ENCODE measurements around the gene GLCCI1.

GLCCI1 gene

GRCh38 chr7:7968544-7969305 lies at the start of gene GLCCI1:
GLCCI1 (plus strand) TSS chr7:7968796; CDS start chr7:7969351, 555 bp downstream.
- Histone ChIP-seq H3K27ac (peak within 1 kb of the TSS; percentile 62 to 94 (median 87)), H3K4me1 (peaks cover 26 to 46% (median 36%) of the 10 kb centered on the region in 10 experiments), H4K20me1 (peaks cover 0 to 19% (median 0%) of the 10 kb centered on the region in 11 experiments; a peak in 4 of 22 replicates), H3K36me3 (no peaks in the 10 kb centered on the region), H3K4me3 (peak within 1 kb of the TSS; percentile 76 to 98 (median 92)), H3K4me2 (peak within 1 kb of the TSS; percentile 75 to 93 (median 91)), H3K27me3 (no peaks in the 10 kb centered on the region), H3K9me3 (replicated peaks in 1 of 11) (no peaks in the 10 kb centered on the region), H3K9ac (peak within 1 kb of the TSS; percentile 83 to 94 (median 89))
- no peak for TF ChIP-seq Cebpa-rat (IDR thresholded peaks at IDR 0.05)

- Histone ChIP-seq H4K20me1 (no peaks in the 10 kb centered on the region), H3K4me2 (no peak overlapping the region), H3K4me1 (no peaks in the 10 kb centered on the region; a peak in 1 of 20 replicates), H3K9me3 (replicated peaks in 1 of 11) (no peaks in the 10 kb centered on the region), H3K27ac (no peak overlapping the region), H3K27me3 (no peaks in the 10 kb centered on the region), H3K36me3 (no peaks in the 10 kb centered on the region), H3K9ac (no peak overlapping the region), H3K4me3 (no peak overlapping the region)
- no peak for TF ChIP-seq Cebpa-rat (IDR thresholded peaks at IDR 0.05)
Measured at GRCh38 chr7:7919449-7919945, 49.1 kb upstream of the GLCCI1 start.

DNA sequence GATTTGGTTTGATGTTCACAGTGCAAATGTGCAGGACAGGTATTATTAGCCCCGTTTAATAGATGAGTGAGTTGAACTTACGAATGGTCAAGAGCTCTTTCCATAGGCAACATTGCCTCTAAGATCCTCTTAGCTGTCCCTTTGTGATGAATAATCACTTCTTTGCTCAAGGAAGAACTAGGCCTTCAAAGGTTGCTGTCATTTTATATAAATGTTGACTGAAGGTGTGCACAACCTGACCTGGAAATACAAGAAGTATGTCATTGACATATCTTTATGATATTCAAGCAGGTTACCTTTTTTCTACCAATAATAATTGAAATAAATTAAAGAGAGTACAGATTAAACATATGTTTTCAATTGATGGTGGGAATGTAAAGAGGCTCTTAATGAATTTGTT lies 48.5 kb upstream of the GLCCI1 start:
- Histone ChIP-seq H3K4me1 (no peaks in the 10 kb centered on the region; a peak in 1 of 20 replicates), H3K36me3 (no peaks in the 10 kb centered on the region), H3K9me3 (replicated peaks in 1 of 11) (no peaks in the 10 kb centered on the region), H3K27ac (no peak overlapping the region), H4K20me1 (no peaks in the 10 kb centered on the region), H3K9ac (no peak overlapping the region), H3K4me3 (no peak overlapping the region), H3K4me2 (no peak overlapping the region), H3K27me3 (no peaks in the 10 kb centered on the region)
- TF ChIP-seq Cebpa-rat (IDR thresholded peaks at IDR 0.05): no peak

- Histone ChIP-seq H3K27me3 (no peaks in the 10 kb centered on the region), H3K4me2 (no peak overlapping the region), H4K20me1 (no peaks in the 10 kb centered on the region), H3K27ac (no peak overlapping the region), H3K9ac (no peak overlapping the region), H3K4me3 (no peak overlapping the region), H3K4me1 (no peaks in the 10 kb centered on the region; a peak in 1 of 20 replicates), H3K36me3 (no peaks in the 10 kb centered on the region), H3K9me3 (replicated peaks in 1 of 11) (no peaks in the 10 kb centered on the region)
- TF ChIP-seq Cebpa-rat (IDR thresholded peaks at IDR 0.05): no peak
Measured at GRCh38 chr7:7920481-7920880, 48.1 kb upstream of the GLCCI1 start.

GRCh38 chr7:7921830-7922229 lies 46.8 kb upstream of the GLCCI1 start:
- H3K4me1 ChIP-seq: no peaks in the 10 kb centered on the region; a peak in 1 of 20 replicates
- no peak for TF ChIP-seq Cebpa-rat (IDR thresholded peaks at IDR 0.05)
- H3K36me3 ChIP-seq: no peaks in the 10 kb centered on the region
- no peak overlapping the region for H3K4me3 ChIP-seq
- no peaks in the 10 kb centered on the region for H3K9me3 ChIP-seq (replicated peaks in 1 of 11)
- no peak overlapping the region for H3K27ac ChIP-seq
- H3K4me2 ChIP-seq: no peak overlapping the region
- no peaks in the 10 kb centered on the region for H4K20me1 ChIP-seq
- no peaks in the 10 kb centered on the region for H3K27me3 ChIP-seq
- H3K9ac ChIP-seq: no peak overlapping the region

DNA sequence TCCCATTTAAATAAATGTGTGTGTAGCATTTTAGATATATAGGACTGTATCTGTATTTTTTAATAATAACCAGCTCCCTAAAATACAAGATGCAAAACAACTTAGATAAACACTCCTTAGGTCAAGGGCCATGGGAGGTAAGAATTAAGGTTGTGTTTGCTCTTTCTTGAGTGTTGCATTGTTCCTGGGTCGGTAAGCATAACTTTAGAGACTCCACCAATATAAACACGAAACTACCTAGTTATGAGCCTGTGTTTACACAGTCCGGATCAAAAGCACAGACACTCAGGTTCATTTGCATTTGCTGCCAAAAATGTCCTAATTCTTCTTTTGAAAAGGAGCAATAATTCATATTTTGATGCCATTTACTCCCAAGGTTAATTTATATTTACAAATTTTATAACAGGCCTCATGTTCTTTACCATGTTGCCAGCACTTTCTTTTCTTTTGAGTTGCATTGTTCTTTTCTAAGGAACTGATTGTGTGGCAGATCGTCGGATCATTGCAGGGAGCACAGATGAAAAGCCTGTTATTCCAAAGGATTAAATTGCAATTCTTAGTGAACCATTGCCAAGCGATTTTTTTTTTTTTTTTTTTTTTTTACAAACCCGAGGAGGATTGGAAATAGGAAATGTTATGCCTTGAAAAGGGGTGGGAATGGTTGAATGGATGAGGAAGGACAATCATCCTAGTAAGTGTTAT lies 45.8 kb upstream of the GLCCI1 start:
- Histone ChIP-seq H4K20me1 (no peaks in the 10 kb centered on the region), H3K27me3 (no peaks in the 10 kb centered on the region), H3K4me1 (no peaks in the 10 kb centered on the region; a peak in 1 of 20 replicates), H3K9ac (no peak overlapping the region), H3K4me3 (no peak overlapping the region), H3K36me3 (no peaks in the 10 kb centered on the region), H3K4me2 (no peak overlapping the region), H3K9me3 (replicated peaks in 1 of 11) (no peaks in the 10 kb centered on the region), H3K27ac (no peak overlapping the region)
- TF ChIP-seq Cebpa-rat (IDR thresholded peaks at IDR 0.05): no peak

DNA sequence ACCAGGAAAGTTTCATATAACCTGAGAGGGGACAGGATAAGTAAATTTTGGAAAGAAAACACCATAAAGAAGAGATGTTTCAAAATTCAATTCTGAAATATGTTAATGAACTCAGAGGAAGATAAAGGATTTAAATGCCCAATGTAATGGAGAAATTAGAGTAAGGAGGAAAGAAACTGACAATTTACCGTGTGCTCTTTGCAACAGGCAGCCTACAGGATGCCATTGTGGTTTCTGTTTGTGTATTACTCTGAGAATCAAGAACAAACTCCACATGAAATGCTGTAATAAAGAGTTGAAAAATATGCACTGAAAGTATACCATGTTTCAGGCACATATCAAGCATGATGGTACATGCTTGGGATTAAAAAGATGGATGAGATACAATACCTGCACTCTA lies 44.8 kb upstream of the GLCCI1 start:
- no peak for TF ChIP-seq Cebpa-rat (IDR thresholded peaks at IDR 0.05)
- Histone ChIP-seq H3K9ac (no peak overlapping the region), H3K4me1 (no peaks in the 10 kb centered on the region; a peak in 1 of 20 replicates), H3K4me3 (no peak overlapping the region), H3K4me2 (no peak overlapping the region), H3K36me3 (no peaks in the 10 kb centered on the region), H3K27me3 (no peaks in the 10 kb centered on the region), H3K27ac (no peak overlapping the region), H3K9me3 (replicated peaks in 1 of 11) (no peaks in the 10 kb centered on the region), H4K20me1 (no peaks in the 10 kb centered on the region)

DNA sequence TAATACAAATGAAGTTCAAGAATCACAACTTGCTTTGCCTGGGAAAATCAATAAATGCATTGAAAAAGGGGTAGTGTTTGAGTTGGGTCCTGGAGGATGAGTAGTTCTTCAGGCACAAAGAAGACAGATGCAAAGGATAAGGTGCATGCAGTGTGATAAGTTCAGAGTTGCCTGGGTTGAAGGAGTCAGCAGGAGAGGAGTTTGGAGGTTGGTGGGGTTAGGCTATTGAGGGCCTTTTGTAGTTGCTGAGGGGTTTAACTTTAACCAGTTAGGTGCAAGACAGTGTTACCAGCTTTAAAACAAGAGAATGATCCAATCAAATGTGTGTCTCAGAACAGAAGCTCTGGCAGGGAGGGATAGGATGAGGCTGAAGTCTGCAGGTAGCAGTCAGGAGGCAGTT lies 44.3 kb upstream of the GLCCI1 start:
- no peak for TF ChIP-seq Cebpa-rat (IDR thresholded peaks at IDR 0.05)
- Histone ChIP-seq H3K9ac (no peak overlapping the region), H3K36me3 (no peaks in the 10 kb centered on the region), H3K4me1 (no peaks in the 10 kb centered on the region; a peak in 1 of 20 replicates), H3K4me3 (no peak overlapping the region), H3K27me3 (no peaks in the 10 kb centered on the region), H3K4me2 (no peak overlapping the region), H3K27ac (no peak overlapping the region), H3K9me3 (replicated peaks in 1 of 11) (no peaks in the 10 kb centered on the region), H4K20me1 (no peaks in the 10 kb centered on the region)

GRCh38 chr7:7931626-7932025 lies 37.0 kb upstream of the GLCCI1 start:
- Histone ChIP-seq H3K36me3 (no peaks in the 10 kb centered on the region), H3K27me3 (no peaks in the 10 kb centered on the region), H4K20me1 (no peaks in the 10 kb centered on the region), H3K4me3 (no peak overlapping the region), H3K9me3 (replicated peaks in 1 of 11) (no peaks in the 10 kb centered on the region), H3K9ac (no peak overlapping the region), H3K27ac (no peak overlapping the region), H3K4me1 (no peaks in the 10 kb centered on the region), H3K4me2 (no peak overlapping the region)
- no peak for TF ChIP-seq Cebpa-rat (IDR thresholded peaks at IDR 0.05)

All from BLaER1 treated with 17β-estradiol and CSF1 and Interleukin-3, amounts not matched to agents 10 nM and 100 nM (cell line).